WTC11 (cell line): ENCODE results near the gene SLC44A3. TPM values are rescaled to one million over a fixed set of nuclear protein-coding genes. Genes with fewer than 3 reads are reported as not detected.

Source experiments
- ATAC-seq: fragments of 200-7000 bp; cut with Tn5 transposase; 2 replicates; pipeline ENCODE4 v1.10.0; 2021; ENCODE audit warnings: mild to moderate bottlenecking, moderate library complexity
- Bru-seq: library from RNA; stranded (reverse); fragments of 400-500 nt; gene quantifications from one replicate; lab custom pipeline; 2021; lab: Mats Ljungman, UMichigan
- CTCF ChIA-PET: fragments of 300-600 bp; sonication (Branson Sonifier 250); formaldehyde crosslinking; loops from one replicate; lab custom pipeline; 2021; ENCODE audit warnings: antibody characterized with exemption; lab: Charles Lee
- POLR2A ChIA-PET: fragments of 350-600 bp; sonication (Branson Sonifier 250); formaldehyde crosslinking; loops from one replicate; lab custom pipeline; 2021; ENCODE audit warnings: antibody characterized with exemption; lab: Charles Lee
- DNase-seq: peaks from one replicate; pipeline ENCODE4 v3.0.0; 2021; ENCODE audit warnings: low spot score
- H3K27ac Mint-ChIP-seq: 2 replicates; pipeline ENCODE4 v1.8.0; 2021; ENCODE audit warnings: mixed read lengths
- H3K27me3 Mint-ChIP-seq: 2 replicates; pipeline ENCODE4 v1.8.0; 2021; ENCODE audit warnings: low read depth, mild to moderate bottlenecking, moderate library complexity, mixed read lengths
- H3K36me3 Mint-ChIP-seq: 2 replicates; pipeline ENCODE4 v1.8.0; 2021; ENCODE audit warnings: mixed read lengths
- H3K4me1 Mint-ChIP-seq: 2 replicates; pipeline ENCODE4 v1.8.0; 2022; ENCODE audit warnings: mixed read lengths
- H3K4me3 Mint-ChIP-seq: 2 replicates; pipeline ENCODE4 v1.8.0; 2021; ENCODE audit warnings: mild to moderate bottlenecking, moderate library complexity, mixed read lengths
- H3K9me3 Mint-ChIP-seq: 2 replicates; pipeline ENCODE4 v1.8.0; 2021; ENCODE audit warnings: mixed read lengths
- CBFB ChIP-seq: sonication (generic); formaldehyde crosslinking; IDR thresholded peaks from 2 replicates; pipeline ENCODE4 v1.8.1; 2022; ENCODE audit warnings: mild to moderate bottlenecking, low read depth, missing genetic modification reagents
- CREM ChIP-seq: sonication (generic); formaldehyde crosslinking; IDR thresholded peaks from 2 replicates; pipeline ENCODE4 v1.8.1; 2022; ENCODE audit warnings: mild to moderate bottlenecking, missing genetic modification reagents, moderate library complexity
- E2F4 ChIP-seq: sonication (generic); formaldehyde crosslinking; IDR thresholded peaks from 2 replicates; pipeline ENCODE4 v1.8.1; 2022; ENCODE audit warnings: low read depth, mild to moderate bottlenecking, moderate library complexity, missing genetic modification reagents, borderline replicate concordance
- ESRRA ChIP-seq: sonication (generic); formaldehyde crosslinking; IDR thresholded peaks from 2 replicates; pipeline ENCODE4 v1.8.1; 2022; ENCODE audit warnings: mild to moderate bottlenecking, missing genetic modification reagents, borderline replicate concordance
- ETV6 ChIP-seq: sonication (generic); formaldehyde crosslinking; IDR thresholded peaks from 2 replicates; pipeline ENCODE4 v1.8.1; 2022; ENCODE audit warnings: mild to moderate bottlenecking, missing genetic modification reagents
- FOXJ3 ChIP-seq: sonication (generic); formaldehyde crosslinking; IDR thresholded peaks from 2 replicates; pipeline ENCODE4 v1.9.0; 2021; ENCODE audit warnings: missing genetic modification reagents, mild to moderate bottlenecking, borderline replicate concordance
- FOXP1 ChIP-seq: sonication (generic); formaldehyde crosslinking; IDR thresholded peaks from 2 replicates; pipeline ENCODE4 v1.8.0; 2022; ENCODE audit warnings: missing genetic modification reagents, mild to moderate bottlenecking, moderate library complexity, borderline replicate concordance
- GABPB1 ChIP-seq: sonication (generic); formaldehyde crosslinking; IDR thresholded peaks from 2 replicates; pipeline ENCODE4 v1.8.1; 2023; ENCODE audit warnings: mild to moderate bottlenecking, missing genetic modification reagents
- HMGXB4 ChIP-seq: sonication (generic); formaldehyde crosslinking; IDR thresholded peaks from 2 replicates; pipeline ENCODE4 v1.8.1; 2023; ENCODE audit warnings: mild to moderate bottlenecking, moderate library complexity, missing genetic modification reagents
- IRF2 ChIP-seq: sonication (generic); formaldehyde crosslinking; IDR thresholded peaks from 2 replicates; pipeline ENCODE4 v1.8.0; 2022; ENCODE audit warnings: low read depth, missing genetic modification reagents, borderline replicate concordance
- KAT7 ChIP-seq: sonication (generic); formaldehyde crosslinking; IDR thresholded peaks from 2 replicates; pipeline ENCODE4 v1.8.1; 2023; ENCODE audit warnings: missing genetic modification reagents, mild to moderate bottlenecking, borderline replicate concordance
- MYBL2 ChIP-seq: sonication (generic); formaldehyde crosslinking; IDR thresholded peaks from 2 replicates; pipeline ENCODE4 v1.8.1; 2023; ENCODE audit warnings: mild to moderate bottlenecking, moderate library complexity, missing genetic modification reagents
- NFYB ChIP-seq: sonication (generic); formaldehyde crosslinking; conservative IDR thresholded peaks from 2 replicates; pipeline ENCODE4 v1.8.0; 2022; ENCODE audit warnings: low read depth, missing genetic modification reagents
- SOX15 ChIP-seq: fragments of 250-450 bp; sonication (Bioruptor Pico); IDR thresholded peaks from 2 replicates; pipeline ENCODE4 v1.9.0; 2021; ENCODE audit warnings: mild to moderate bottlenecking
- TCF7 ChIP-seq: sonication (generic); formaldehyde crosslinking; IDR thresholded peaks from 2 replicates; pipeline ENCODE4 v1.8.0; 2022; ENCODE audit warnings: mild to moderate bottlenecking, low read depth, missing genetic modification reagents, moderate library complexity
- TEAD1 ChIP-seq: sonication (generic); formaldehyde crosslinking; IDR thresholded peaks from 2 replicates; pipeline ENCODE4 v1.8.0; 2022; ENCODE audit warnings: mild to moderate bottlenecking, missing genetic modification reagents
- TP53 ChIP-seq: sonication (generic); formaldehyde crosslinking; IDR thresholded peaks from 2 replicates; pipeline ENCODE4 v1.8.1; 2023; ENCODE audit warnings: mild to moderate bottlenecking, missing genetic modification reagents
- USF1 ChIP-seq: sonication (generic); formaldehyde crosslinking; IDR thresholded peaks from 2 replicates; pipeline ENCODE4 v1.8.0; 2022; ENCODE audit warnings: mild to moderate bottlenecking, missing genetic modification reagents
- ZNF219 ChIP-seq: sonication (generic); formaldehyde crosslinking; IDR thresholded peaks from 2 replicates; pipeline ENCODE4 v1.8.0; 2023; ENCODE audit warnings: missing genetic modification reagents, mild to moderate bottlenecking, borderline replicate concordance
- ZNF317 ChIP-seq: sonication (generic); formaldehyde crosslinking; IDR thresholded peaks from 2 replicates; pipeline ENCODE4 v1.8.1; 2023; ENCODE audit warnings: low read depth, mild to moderate bottlenecking, moderate library complexity, missing genetic modification reagents, borderline replicate concordance
- long read RNA-seq, 3 experiments: library from RNA in 1 of 3; library from capped mRNA in 1 of 3; library from polyadenylated mRNA in 1 of 3; unstranded in 2 of 3; stranded (forward) in 1 of 3; transcript quantifications; one replicate each; pipeline ENCODE4 v2.0.0, GENCODE V29; 2021
- total RNA-seq: library from RNA; stranded (reverse); gene quantifications from 3 replicates; pipeline ENCODE4 v1.2.3, GENCODE V29; 2021
- TF ChIP-seq, protein P1 (sequence below): sonication (generic); formaldehyde crosslinking; IDR thresholded peaks from 2 replicates; pipeline ENCODE4 v1.8.0; 2022; ENCODE audit warnings: mild to moderate bottlenecking, missing genetic modification reagents
- TF ChIP-seq, protein P2 (sequence below): sonication (generic); formaldehyde crosslinking; IDR thresholded peaks from 2 replicates; pipeline ENCODE4 v1.8.1; 2023; ENCODE audit warnings: mild to moderate bottlenecking, missing genetic modification reagents, moderate library complexity
- TF ChIP-seq, protein P3 (sequence below): fragments of 250-450 bp; sonication (Bioruptor Pico); IDR thresholded peaks from 2 replicates; pipeline ENCODE4 v1.9.0; 2021; ENCODE audit warnings: mild to moderate bottlenecking, borderline replicate concordance

SLC44A3 gene, protein sequence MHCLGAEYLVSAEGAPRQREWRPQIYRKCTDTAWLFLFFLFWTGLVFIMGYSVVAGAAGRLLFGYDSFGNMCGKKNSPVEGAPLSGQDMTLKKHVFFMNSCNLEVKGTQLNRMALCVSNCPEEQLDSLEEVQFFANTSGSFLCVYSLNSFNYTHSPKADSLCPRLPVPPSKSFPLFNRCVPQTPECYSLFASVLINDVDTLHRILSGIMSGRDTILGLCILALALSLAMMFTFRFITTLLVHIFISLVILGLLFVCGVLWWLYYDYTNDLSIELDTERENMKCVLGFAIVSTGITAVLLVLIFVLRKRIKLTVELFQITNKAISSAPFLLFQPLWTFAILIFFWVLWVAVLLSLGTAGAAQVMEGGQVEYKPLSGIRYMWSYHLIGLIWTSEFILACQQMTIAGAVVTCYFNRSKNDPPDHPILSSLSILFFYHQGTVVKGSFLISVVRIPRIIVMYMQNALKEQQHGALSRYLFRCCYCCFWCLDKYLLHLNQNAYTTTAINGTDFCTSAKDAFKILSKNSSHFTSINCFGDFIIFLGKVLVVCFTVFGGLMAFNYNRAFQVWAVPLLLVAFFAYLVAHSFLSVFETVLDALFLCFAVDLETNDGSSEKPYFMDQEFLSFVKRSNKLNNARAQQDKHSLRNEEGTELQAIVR
- total RNA-seq: 4.7 to 7.2 TPM (median 6.9 TPM) in 3 replicates
- Bru-seq, nascent RNA: percentile 55 among the genes with signal in this experiment
- long read RNA-seq, experiment 1, partial matches to known transcripts: 2 of 9 reads
- long read RNA-seq, experiment 1, other reads (novel, unspliced or antisense): 5 of 9 reads
- long read RNA-seq, experiment 2, partial matches to known transcripts: 2 of 5 reads
- long read RNA-seq, experiment 2, other reads (novel, unspliced or antisense): 2 of 5 reads
- long read RNA-seq, experiment 3, partial matches to known transcripts: 1 of 3 reads
- long read RNA-seq, experiment 3, other reads (novel, unspliced or antisense): 2 of 3 reads

- Mint-ChIP-seq H3K27ac (no peak within 1 kb of the TSS), H3K4me1 (peaks cover 20% of the 10 kb centered on the region), H3K9me3 (peaks cover 8% of the 10 kb centered on the region; the same call in 1 of the 2 replicates), H3K4me3 (peak within 1 kb of the TSS; percentile 84), H3K27me3 (peaks cover 3% of the 10 kb centered on the region; the same call in 1 of the 2 replicates), H3K36me3 (no peaks in the 10 kb centered on the region; the same call in 1 of the 2 replicates)
- peak; percentile 94 for ATAC-seq
- DNase-seq: peak; percentile 69
- POLR2A ChIA-PET: interaction anchor here (1.3 kb wide), 1 partner anchor 278 kb away, joined by 3 read pairs; the partner anchor contains the start of gene F3
- CTCF ChIA-PET: interaction anchor here (1.1 to 3.8 kb wide), 2 partner anchors 34 to 224 kb away, joined by 5 to 18 read pairs; no protein-coding TSS in a partner anchor
- TF ChIP-seq CREM: peak; percentile 55
- TF ChIP-seq FOXJ3 (CRISPR knock-in tag): no peak
- peak; percentile 56; the same call in 1 of the 2 replicates for TF ChIP-seq TP53 (CRISPR knock-in tag)
- TF ChIP-seq FOXP1 (CRISPR knock-in tag): peak; percentile 47; the same call in 1 of the 2 replicates
- 0 out of 2 replicates have a peak, but pooled peaks have one; percentile 40 for TF ChIP-seq ESRRA (CRISPR knock-in tag)
- TF ChIP-seq ETV6 (CRISPR knock-in tag): no peak
- peak; percentile 27; the same call in 1 of the 2 replicates for TF ChIP-seq TCF7 (CRISPR knock-in tag)
- TF ChIP-seq, protein P1, sequence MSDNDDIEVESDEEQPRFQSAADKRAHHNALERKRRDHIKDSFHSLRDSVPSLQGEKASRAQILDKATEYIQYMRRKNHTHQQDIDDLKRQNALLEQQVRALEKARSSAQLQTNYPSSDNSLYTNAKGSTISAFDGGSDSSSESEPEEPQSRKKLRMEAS (CRISPR knock-in tag): peak; percentile 44; the same call in 1 of the 2 replicates
- peak; percentile 22; the same call in 1 of the 2 replicates for TF ChIP-seq CBFB (CRISPR knock-in tag)
- TF ChIP-seq ZNF219 (CRISPR knock-in tag): peak; percentile 48; the same call in 1 of the 2 replicates
- TF ChIP-seq GABPB1 (CRISPR knock-in tag): peak; percentile 32; the same call in 1 of the 2 replicates
- peak; percentile 75 for TF ChIP-seq HMGXB4 (CRISPR knock-in tag)
- TF ChIP-seq IRF2 (CRISPR knock-in tag): no peak
- no peak for TF ChIP-seq SOX15 (CRISPR knock-in tag)
- TF ChIP-seq, protein P2, sequence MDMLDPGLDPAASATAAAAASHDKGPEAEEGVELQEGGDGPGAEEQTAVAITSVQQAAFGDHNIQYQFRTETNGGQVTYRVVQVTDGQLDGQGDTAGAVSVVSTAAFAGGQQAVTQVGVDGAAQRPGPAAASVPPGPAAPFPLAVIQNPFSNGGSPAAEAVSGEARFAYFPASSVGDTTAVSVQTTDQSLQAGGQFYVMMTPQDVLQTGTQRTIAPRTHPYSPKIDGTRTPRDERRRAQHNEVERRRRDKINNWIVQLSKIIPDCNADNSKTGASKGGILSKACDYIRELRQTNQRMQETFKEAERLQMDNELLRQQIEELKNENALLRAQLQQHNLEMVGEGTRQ (CRISPR knock-in tag): peak; percentile 24; the same call in 1 of the 2 replicates
- no peak for TF ChIP-seq E2F4 (CRISPR knock-in tag)
- 0 out of 2 replicates have a peak, but pooled peaks have one; percentile 85 for TF ChIP-seq KAT7 (CRISPR knock-in tag)
- TF ChIP-seq ZNF317 (CRISPR knock-in tag): no peak
- TF ChIP-seq NFYB (CRISPR knock-in tag): no peak
- TF ChIP-seq, protein P3, sequence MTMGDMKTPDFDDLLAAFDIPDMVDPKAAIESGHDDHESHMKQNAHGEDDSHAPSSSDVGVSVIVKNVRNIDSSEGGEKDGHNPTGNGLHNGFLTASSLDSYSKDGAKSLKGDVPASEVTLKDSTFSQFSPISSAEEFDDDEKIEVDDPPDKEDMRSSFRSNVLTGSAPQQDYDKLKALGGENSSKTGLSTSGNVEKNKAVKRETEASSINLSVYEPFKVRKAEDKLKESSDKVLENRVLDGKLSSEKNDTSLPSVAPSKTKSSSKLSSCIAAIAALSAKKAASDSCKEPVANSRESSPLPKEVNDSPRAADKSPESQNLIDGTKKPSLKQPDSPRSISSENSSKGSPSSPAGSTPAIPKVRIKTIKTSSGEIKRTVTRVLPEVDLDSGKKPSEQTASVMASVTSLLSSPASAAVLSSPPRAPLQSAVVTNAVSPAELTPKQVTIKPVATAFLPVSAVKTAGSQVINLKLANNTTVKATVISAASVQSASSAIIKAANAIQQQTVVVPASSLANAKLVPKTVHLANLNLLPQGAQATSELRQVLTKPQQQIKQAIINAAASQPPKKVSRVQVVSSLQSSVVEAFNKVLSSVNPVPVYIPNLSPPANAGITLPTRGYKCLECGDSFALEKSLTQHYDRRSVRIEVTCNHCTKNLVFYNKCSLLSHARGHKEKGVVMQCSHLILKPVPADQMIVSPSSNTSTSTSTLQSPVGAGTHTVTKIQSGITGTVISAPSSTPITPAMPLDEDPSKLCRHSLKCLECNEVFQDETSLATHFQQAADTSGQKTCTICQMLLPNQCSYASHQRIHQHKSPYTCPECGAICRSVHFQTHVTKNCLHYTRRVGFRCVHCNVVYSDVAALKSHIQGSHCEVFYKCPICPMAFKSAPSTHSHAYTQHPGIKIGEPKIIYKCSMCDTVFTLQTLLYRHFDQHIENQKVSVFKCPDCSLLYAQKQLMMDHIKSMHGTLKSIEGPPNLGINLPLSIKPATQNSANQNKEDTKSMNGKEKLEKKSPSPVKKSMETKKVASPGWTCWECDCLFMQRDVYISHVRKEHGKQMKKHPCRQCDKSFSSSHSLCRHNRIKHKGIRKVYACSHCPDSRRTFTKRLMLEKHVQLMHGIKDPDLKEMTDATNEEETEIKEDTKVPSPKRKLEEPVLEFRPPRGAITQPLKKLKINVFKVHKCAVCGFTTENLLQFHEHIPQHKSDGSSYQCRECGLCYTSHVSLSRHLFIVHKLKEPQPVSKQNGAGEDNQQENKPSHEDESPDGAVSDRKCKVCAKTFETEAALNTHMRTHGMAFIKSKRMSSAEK: no peak
- TF ChIP-seq TEAD1: 0 out of 2 replicates have a peak, but pooled peaks have one; percentile 54
- 0 out of 2 replicates have a peak, but pooled peaks have one; percentile 50 for TF ChIP-seq MYBL2 (CRISPR knock-in tag)
- no peak for TF ChIP-seq USF1 (CRISPR knock-in tag)
Measured at GRCh38 chr1:94819945-94820746, at the start of gene SLC44A3. SLC44A3 (plus strand) TSS chr1:94820357; CDS start chr1:94820452, 95 bp downstream.
